OCI-LY7 (cell line): ENCODE results near the gene CMSS1. TPM values are rescaled to one million over a fixed set of nuclear protein-coding genes. Genes with fewer than 3 reads are reported as not detected.

ENCODE experiments used
- BruUV-seq: library from RNA; stranded (reverse); fragments of 400-500 nt; replicated peaks from 2 replicates; lab custom pipeline; 2021; lab: Mats Ljungman, UMichigan
- CTCF ChIA-PET: fragments of 300-600 bp; sonication (Branson Sonifier 250); formaldehyde crosslinking; loops from one replicate; lab custom pipeline; 2022; ENCODE audit warnings: antibody characterized with exemption; ENCODE audit not compliant: unreplicated experiment; lab: Charles Lee
- POLR2A ChIA-PET: fragments of 300-600 bp; sonication (Branson Sonifier 250); formaldehyde crosslinking; loops from one replicate; lab custom pipeline; 2022; ENCODE audit warnings: antibody characterized with exemption; lab: Charles Lee
- DNase-seq: peaks from one replicate; pipeline ENCODE4 v3.0.0-alpha.2; 2015; ENCODE audit warnings: low spot score
- H2AFZ ChIP-seq: fragments of 200-600 bp; sonication (generic), shearing (Covaris generic); 2 replicates; pipeline ENCODE4 v1.6.1; 2014; ENCODE audit warnings: mild to moderate bottlenecking, antibody characterized with exemption, low read length, moderate library complexity
- H3K27ac ChIP-seq: fragments of 200-600 bp; sonication (generic); 2 replicates; pipeline ENCODE4 v1.5.1; 2014; ENCODE audit warnings: mixed run types, low read depth, mild to moderate bottlenecking, moderate library complexity, low read length, inconsistent platforms; ENCODE audit not compliant: poor library complexity, severe bottlenecking
- H3K36me3 ChIP-seq: fragments of 200-600 bp; sonication (generic); 2 replicates; pipeline ENCODE4 v1.6.1; 2014; ENCODE audit warnings: mild to moderate bottlenecking, antibody characterized with exemption, low read length, moderate library complexity, mixed read lengths; ENCODE audit not compliant: insufficient read depth
- H3K4me1 ChIP-seq: fragments of 200-600 bp; sonication (generic); 2 replicates; pipeline ENCODE4 v1.5.1; 2014; ENCODE audit warnings: mild to moderate bottlenecking, low read length; ENCODE audit not compliant: insufficient read depth, poor library complexity, severe bottlenecking
- H3K4me2 ChIP-seq: fragments of 200-600 bp; sonication (generic); 2 replicates; pipeline ENCODE4 v1.6.1; 2014; ENCODE audit warnings: mild to moderate bottlenecking, low read length
- H3K4me3 ChIP-seq: fragments of 200-600 bp; sonication (generic); 2 replicates; pipeline ENCODE4 v1.5.1; 2014; ENCODE audit warnings: mild to moderate bottlenecking, low read depth, low read length; ENCODE audit not compliant: poor library complexity, severe bottlenecking
- H3K79me2 ChIP-seq: fragments of 200-600 bp; sonication (generic); 2 replicates; pipeline ENCODE4 v1.6.1; 2016; ENCODE audit warnings: low read depth, mild to moderate bottlenecking, low read length, moderate library complexity, mixed read lengths; ENCODE audit not compliant: insufficient read depth
- H3K9me2 ChIP-seq: fragments of 200-600 bp; sonication (generic); 2 replicates; pipeline ENCODE4 v1.6.1; 2016; ENCODE audit warnings: mild to moderate bottlenecking, low read length, mixed read lengths; ENCODE audit not compliant: insufficient read depth
- H3K9me3 ChIP-seq: fragments of 200-600 bp; sonication (generic); 2 replicates; pipeline ENCODE4 v1.6.1; 2014; ENCODE audit warnings: mild to moderate bottlenecking, mixed run types, low read length, mixed read lengths
- H4K20me1 ChIP-seq: fragments of 200-600 bp; sonication (generic); 2 replicates; pipeline ENCODE4 v1.6.1; 2014; ENCODE audit warnings: mild to moderate bottlenecking, antibody characterized with exemption, low read length, moderate library complexity, mixed read lengths; ENCODE audit not compliant: insufficient read depth
- EZH2phosphoT487 ChIP-seq: fragments of 200-600 bp; sonication (generic); IDR thresholded peaks from 2 replicates; pipeline ENCODE4 v1.6.1; 2018; ENCODE audit warnings: low read depth, borderline replicate concordance, mild to moderate bottlenecking, mixed run types, antibody characterized with exemption, low read length, moderate library complexity, mixed read lengths
- intact Hi-C: fragments of 100-400 bp; cut with micrococcal nuclease; formaldehyde crosslinking; loops from one replicate; pipeline ENCODE4 v1.10.0; 2022; ENCODE audit not compliant: unreplicated experiment
- total RNA-seq, 2 experiments: library from RNA; depleted of rRNA in 1 of 2; stranded (reverse); fragments of >200 nt in 1 of 2; shearing (Covaris generic) in 1 of 2; gene quantifications; 2 replicates each; pipeline ENCODE4 v1.2.3, GENCODE V29; 2014 to 2022
- TF ChIP-seq, protein P1 (sequence below): fragments of 200-600 bp; sonication (generic); conservative IDR thresholded peaks from 2 replicates; pipeline ENCODE4 v1.5.1; 2014; ENCODE audit warnings: mild to moderate bottlenecking, antibody characterized with exemption, low read length, moderate library complexity, mixed read lengths

Gene CMSS1
- total RNA-seq, 2 experiments from 2014 or later, result 25.7 to 46.6 TPM

DNA sequence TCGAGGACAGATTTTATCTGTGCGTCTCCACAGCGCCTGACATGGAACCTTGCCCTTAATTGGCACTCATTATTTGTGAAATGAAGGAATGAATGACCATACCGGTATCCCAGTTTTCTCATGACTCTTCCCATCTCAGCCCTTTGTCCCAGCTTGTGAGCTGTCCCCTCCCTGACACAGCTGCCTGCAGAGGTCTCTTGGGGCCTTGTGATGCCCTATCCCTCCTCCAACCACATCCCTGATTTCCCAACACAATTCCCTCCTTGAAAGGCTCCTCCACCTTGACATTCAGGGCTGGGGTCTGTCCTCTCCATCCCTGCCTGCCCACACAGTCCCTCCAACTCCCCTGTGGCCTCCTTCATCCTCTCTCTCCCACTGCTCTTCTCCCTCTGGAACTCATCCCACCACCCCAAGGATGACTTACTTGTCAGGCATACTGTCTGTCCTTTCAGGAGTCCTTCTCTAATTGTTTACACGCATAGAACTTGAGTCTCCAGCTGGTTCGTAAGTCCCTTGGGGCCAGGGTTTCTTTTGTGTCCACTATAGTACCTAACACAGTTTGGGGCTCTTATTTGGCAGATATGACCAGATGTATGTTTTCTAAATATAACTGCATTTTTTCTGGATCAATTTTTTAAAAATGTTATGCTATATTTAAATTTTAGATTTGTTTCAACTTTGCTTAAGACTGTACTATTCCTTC is 332.2 kb downstream of the CMSS1 start:
- H3K36me3 ChIP-seq, result peaks cover 14% of the 10 kb centered on the region; the same call in 1 of the 2 replicates
- no peaks in the 10 kb centered on the region for H3K9me2 ChIP-seq
- CTCF ChIA-PET, result interaction anchor here (0.6 kb wide), 1 partner anchor 36 kb away, joined by 3 read pairs; no protein-coding TSS in a partner anchor
- TF ChIP-seq EZH2phosphoT487, result no peak
- TF ChIP-seq, protein P1, sequence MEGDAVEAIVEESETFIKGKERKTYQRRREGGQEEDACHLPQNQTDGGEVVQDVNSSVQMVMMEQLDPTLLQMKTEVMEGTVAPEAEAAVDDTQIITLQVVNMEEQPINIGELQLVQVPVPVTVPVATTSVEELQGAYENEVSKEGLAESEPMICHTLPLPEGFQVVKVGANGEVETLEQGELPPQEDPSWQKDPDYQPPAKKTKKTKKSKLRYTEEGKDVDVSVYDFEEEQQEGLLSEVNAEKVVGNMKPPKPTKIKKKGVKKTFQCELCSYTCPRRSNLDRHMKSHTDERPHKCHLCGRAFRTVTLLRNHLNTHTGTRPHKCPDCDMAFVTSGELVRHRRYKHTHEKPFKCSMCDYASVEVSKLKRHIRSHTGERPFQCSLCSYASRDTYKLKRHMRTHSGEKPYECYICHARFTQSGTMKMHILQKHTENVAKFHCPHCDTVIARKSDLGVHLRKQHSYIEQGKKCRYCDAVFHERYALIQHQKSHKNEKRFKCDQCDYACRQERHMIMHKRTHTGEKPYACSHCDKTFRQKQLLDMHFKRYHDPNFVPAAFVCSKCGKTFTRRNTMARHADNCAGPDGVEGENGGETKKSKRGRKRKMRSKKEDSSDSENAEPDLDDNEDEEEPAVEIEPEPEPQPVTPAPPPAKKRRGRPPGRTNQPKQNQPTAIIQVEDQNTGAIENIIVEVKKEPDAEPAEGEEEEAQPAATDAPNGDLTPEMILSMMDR, result no peak
- no TSS peak for BruUV-seq
- intact Hi-C loops, result no loop called here
- POLR2A ChIA-PET, result no interaction called here
- H3K27ac ChIP-seq, result no peak overlapping the region
- H3K9me3 ChIP-seq, result no peaks in the 10 kb centered on the region
- no peak for DNase-seq
- H3K4me1 ChIP-seq, result no peaks in the 10 kb centered on the region
- no peak overlapping the region for H3K4me3 ChIP-seq
- no peak overlapping the region for H3K4me2 ChIP-seq
- no peaks in the 10 kb centered on the region for H4K20me1 ChIP-seq
- H3K79me2 ChIP-seq, result no peaks in the 10 kb centered on the region
- no peak overlapping the region for H2AFZ ChIP-seq

- no peaks in the 10 kb centered on the region for H4K20me1 ChIP-seq
- peaks cover 5% of the 10 kb centered on the region for H3K9me3 ChIP-seq
- no peak overlapping the region for H3K4me2 ChIP-seq
- no TSS peak for BruUV-seq
- no peaks in the 10 kb centered on the region for H3K79me2 ChIP-seq
- no peaks in the 10 kb centered on the region for H3K4me1 ChIP-seq
- TF ChIP-seq, protein P1, result no peak
- no peak for TF ChIP-seq EZH2phosphoT487
- H3K36me3 ChIP-seq, result peaks cover 14% of the 10 kb centered on the region
- CTCF ChIA-PET, result interaction anchor here (0.6 kb wide), 1 partner anchor 36 kb away, joined by 3 read pairs; no protein-coding TSS in a partner anchor
- H3K9me2 ChIP-seq, result no peaks in the 10 kb centered on the region
- intact Hi-C loops, result no loop called here
- no peak for DNase-seq
- H3K4me3 ChIP-seq, result no peak overlapping the region
- POLR2A ChIA-PET, result no interaction called here
- H3K27ac ChIP-seq, result no peak overlapping the region
- no peak overlapping the region for H2AFZ ChIP-seq
Measured at GRCh38 chr3:100150473-100150872, 332.8 kb downstream of the CMSS1 start.
